Measurements from ENCODE around the gene ANKS3. TPM values are rescaled to one million over a fixed set of nuclear protein-coding genes. Genes with fewer than 3 reads are reported as not detected.

Gene ANKS3
- total and polyA plus RNA-seq, 2 of the 8 experiments (the other 6 are each of a cell fraction or from before 2014, with no cell fraction given), result 15.5 to 23.9 TPM

DNA sequence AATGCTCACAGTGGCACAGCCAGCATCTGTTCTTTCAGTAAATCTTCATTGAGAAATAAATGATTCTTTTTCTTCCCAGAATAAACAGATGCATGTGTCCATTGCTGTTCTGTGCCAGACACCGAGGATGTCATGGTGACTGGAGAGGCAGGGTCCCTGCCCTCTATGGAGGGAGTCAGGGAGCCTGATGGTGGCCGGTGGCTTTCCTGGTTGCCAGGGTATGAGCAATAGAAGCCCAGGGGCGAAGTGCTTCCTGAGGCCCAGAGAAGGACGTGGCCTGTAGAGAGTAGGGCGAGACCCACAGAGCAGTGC lies 70.7 kb downstream of the ANKS3 start (continued):
- no peak for TF ChIP-seq SIRT6 (IDR thresholded peaks at IDR 0.05; ENCODE audit: low read length)

Measured in H1 (cell line).